ENCODE measurements around the gene GGACT. TPM values are rescaled to one million over a fixed set of nuclear protein-coding genes. Genes with fewer than 3 reads are reported as not detected.
A peak's percentile ranks its signal among the peaks of the same experiment; 100 is the strongest.

Gene GGACT
- total RNA-seq, 2 experiments from 2014 or later, result 2.4 to 2.9 TPM

DNA sequence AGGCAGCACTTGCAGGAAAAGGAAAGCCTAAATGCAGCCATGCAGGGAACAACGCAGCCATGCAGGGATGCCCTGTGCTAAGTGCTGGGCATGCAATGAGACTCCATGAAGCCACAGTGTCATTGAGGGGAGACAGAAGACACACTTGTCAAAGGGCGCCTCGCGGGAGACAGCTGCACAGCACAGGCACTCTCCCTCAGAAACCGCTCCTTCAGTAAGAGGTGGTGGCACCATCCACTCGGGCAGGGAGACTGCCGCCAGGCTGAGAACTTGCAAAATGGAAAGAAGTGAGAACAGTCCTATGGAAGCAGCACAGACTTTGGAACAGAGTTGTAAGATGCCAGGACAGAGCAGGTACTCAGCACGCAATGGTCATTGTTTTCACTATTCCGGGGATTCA, 51.1 kb downstream of the GGACT start:
- H3K27me3 Mint-ChIP-seq, result no peaks in the 10 kb centered on the region
- peak overlapping the region; percentile 13 for H3K27ac Mint-ChIP-seq
- no peaks in the 10 kb centered on the region for H3K9me3 Mint-ChIP-seq

GRCh38 chr13:100536643-100537180, 51.9 kb downstream of the GGACT start:
- DNase-seq (no peak), ATAC-seq (ENCODE audit: poor library complexity) (no peak)
- Mint-ChIP-seq H3K36me3 (ENCODE audit: low read depth) (no peaks in the 10 kb centered on the region), H3K4me1 (ENCODE audit: low read depth) (peaks cover 41% of the 10 kb centered on the region), H3K27ac (peak overlapping the region; percentile 13), H3K4me3 (no peak overlapping the region), H3K9me3 (no peaks in the 10 kb centered on the region), H3K27me3 (no peaks in the 10 kb centered on the region)
- intact Hi-C loops (cut with DNase I, micrococcal nuclease), result no loop called here
- Histone ChIP-seq H3K9me3 (ENCODE audit: control insufficient read depth in 1 of 2, insufficient read depth in 1 of 2, low read length in 2 of 2) (peaks cover 0 to 15% of the 10 kb centered on the region in 2 experiments), H3K27ac (ENCODE audit: low read depth in 1 of 2, low read length in 2 of 2) (no peak overlapping the region), H3K4me1 (ENCODE audit: insufficient read depth, low read length) (no peaks in the 10 kb centered on the region), H3K36me3 (ENCODE audit: insufficient read depth, low read length) (peaks cover 7% of the 10 kb centered on the region), H3K27me3 (ENCODE audit: control insufficient read depth in 1 of 2, insufficient read depth in 2 of 2, low read length in 2 of 2) (no peaks in the 10 kb centered on the region), H3K4me3 (ENCODE audit: low read length) (no peak overlapping the region)
- TF ChIP-seq, protein P1, sequence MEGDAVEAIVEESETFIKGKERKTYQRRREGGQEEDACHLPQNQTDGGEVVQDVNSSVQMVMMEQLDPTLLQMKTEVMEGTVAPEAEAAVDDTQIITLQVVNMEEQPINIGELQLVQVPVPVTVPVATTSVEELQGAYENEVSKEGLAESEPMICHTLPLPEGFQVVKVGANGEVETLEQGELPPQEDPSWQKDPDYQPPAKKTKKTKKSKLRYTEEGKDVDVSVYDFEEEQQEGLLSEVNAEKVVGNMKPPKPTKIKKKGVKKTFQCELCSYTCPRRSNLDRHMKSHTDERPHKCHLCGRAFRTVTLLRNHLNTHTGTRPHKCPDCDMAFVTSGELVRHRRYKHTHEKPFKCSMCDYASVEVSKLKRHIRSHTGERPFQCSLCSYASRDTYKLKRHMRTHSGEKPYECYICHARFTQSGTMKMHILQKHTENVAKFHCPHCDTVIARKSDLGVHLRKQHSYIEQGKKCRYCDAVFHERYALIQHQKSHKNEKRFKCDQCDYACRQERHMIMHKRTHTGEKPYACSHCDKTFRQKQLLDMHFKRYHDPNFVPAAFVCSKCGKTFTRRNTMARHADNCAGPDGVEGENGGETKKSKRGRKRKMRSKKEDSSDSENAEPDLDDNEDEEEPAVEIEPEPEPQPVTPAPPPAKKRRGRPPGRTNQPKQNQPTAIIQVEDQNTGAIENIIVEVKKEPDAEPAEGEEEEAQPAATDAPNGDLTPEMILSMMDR (IDR thresholded peaks at IDR 0.05), result no peak
- CTCF ChIA-PET, result no interaction called here
- POLR2A ChIA-PET, result no interaction called here

More for the DNA sequence above, 51.1 kb downstream of the GGACT start:
- no peaks in the 10 kb centered on the region for H3K27me3 ChIP-seq (ENCODE audit: control insufficient read depth in 1 of 2, insufficient read depth in 2 of 2, low read length in 2 of 2)
- ChIA-PET CTCF (no interaction called here), POLR2A (no interaction called here)
- H3K4me1 Mint-ChIP-seq (ENCODE audit: low read depth), result peaks cover 48% of the 10 kb centered on the region
- no peak overlapping the region for H3K27ac ChIP-seq (ENCODE audit: low read depth in 1 of 2, low read length in 2 of 2)
- peaks cover under 1% of the 10 kb centered on the region for H3K4me1 ChIP-seq (ENCODE audit: insufficient read depth, low read length)
- no peak for ATAC-seq (ENCODE audit: poor library complexity)
- no peak overlapping the region for H3K4me3 Mint-ChIP-seq
- H3K36me3 ChIP-seq (ENCODE audit: insufficient read depth, low read length), result peaks cover 7% of the 10 kb centered on the region
- peaks cover 0 to 8% of the 10 kb centered on the region in 2 experiments for H3K9me3 ChIP-seq (ENCODE audit: control insufficient read depth in 1 of 2, insufficient read depth in 1 of 2, low read length in 2 of 2)
- no peaks in the 10 kb centered on the region for H3K36me3 Mint-ChIP-seq (ENCODE audit: low read depth)
- no peak for DNase-seq
- intact Hi-C loops (cut with DNase I, micrococcal nuclease), result no loop called here
- TF ChIP-seq, protein P1 (IDR thresholded peaks at IDR 0.05), result no peak
- no peak overlapping the region for H3K4me3 ChIP-seq (ENCODE audit: low read length)

DNA sequence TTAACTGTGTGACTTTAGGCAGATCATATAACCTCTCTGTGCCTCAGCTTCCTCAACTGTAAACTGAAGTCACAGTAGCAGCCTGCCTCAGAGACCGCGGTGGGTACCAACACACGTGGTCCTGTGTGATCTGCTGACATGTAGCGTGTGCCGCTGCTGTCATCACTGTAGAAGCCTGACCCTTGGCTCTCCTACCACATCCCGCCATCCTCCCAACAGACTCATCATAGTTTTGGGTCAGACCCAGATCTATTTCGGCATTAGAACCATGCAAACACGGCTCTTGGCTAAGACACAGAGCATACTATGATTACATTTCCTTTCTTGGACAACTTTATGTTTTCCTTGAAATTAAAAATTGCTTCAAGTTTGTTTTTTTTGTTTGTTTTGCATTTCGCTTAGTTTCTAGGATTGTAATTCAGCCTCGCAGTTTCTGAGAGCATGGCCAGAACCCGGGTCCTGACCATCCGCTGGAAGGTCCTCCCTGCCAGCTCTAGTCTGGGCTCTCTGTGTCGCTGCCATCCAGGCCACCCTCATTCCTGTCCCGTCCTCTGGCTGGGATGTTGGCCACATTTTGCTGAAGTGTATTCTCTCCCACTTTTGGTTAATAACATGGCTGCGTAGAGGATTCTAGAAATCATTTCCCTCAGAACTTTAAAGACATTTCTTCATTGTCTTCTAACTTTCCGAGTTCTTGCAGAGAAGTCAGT, 53.0 kb downstream of the GGACT start:
- Mint-ChIP-seq H3K27ac (no peak overlapping the region), H3K4me3 (no peak overlapping the region), H3K36me3 (ENCODE audit: low read depth) (no peaks in the 10 kb centered on the region), H3K4me1 (ENCODE audit: low read depth) (peaks cover 35% of the 10 kb centered on the region), H3K27me3 (no peaks in the 10 kb centered on the region), H3K9me3 (no peaks in the 10 kb centered on the region)
- peaks cover 2% of the 10 kb centered on the region for H3K36me3 ChIP-seq (ENCODE audit: insufficient read depth, low read length)
- no peak for DNase-seq
- no peak for ATAC-seq (ENCODE audit: poor library complexity)
- ChIA-PET POLR2A (no interaction called here), CTCF (no interaction called here)
- no peak overlapping the region for H3K27ac ChIP-seq (ENCODE audit: low read depth in 1 of 2, low read length in 2 of 2)
- no peaks in the 10 kb centered on the region for H3K4me1 ChIP-seq (ENCODE audit: insufficient read depth, low read length)
- intact Hi-C loops (cut with DNase I, micrococcal nuclease), result no loop called here
- no peaks in the 10 kb centered on the region for H3K27me3 ChIP-seq (ENCODE audit: control insufficient read depth in 1 of 2, insufficient read depth in 2 of 2, low read length in 2 of 2)
- H3K9me3 ChIP-seq (ENCODE audit: control insufficient read depth in 1 of 2, insufficient read depth in 1 of 2, low read length in 2 of 2), result peaks cover 0 to 15% of the 10 kb centered on the region in 2 experiments
- TF ChIP-seq, protein P1 (IDR thresholded peaks at IDR 0.05), result no peak
- no peak overlapping the region for H3K4me3 ChIP-seq (ENCODE audit: low read length)

Data from CD4-positive, alpha-beta T cell (primary cell).